NCI-H82 treated with DMSO at 0.1 percent for 48 hours (cell line): ENCODE data around the gene KCNH6.

ENCODE experiments used
- DNase-seq: peaks from one replicate; lab custom pipeline; 2025; ENCODE audit not compliant: unreplicated experiment; lab: John Stamatoyannopoulos, UW

Gene KCNH6

DNA sequence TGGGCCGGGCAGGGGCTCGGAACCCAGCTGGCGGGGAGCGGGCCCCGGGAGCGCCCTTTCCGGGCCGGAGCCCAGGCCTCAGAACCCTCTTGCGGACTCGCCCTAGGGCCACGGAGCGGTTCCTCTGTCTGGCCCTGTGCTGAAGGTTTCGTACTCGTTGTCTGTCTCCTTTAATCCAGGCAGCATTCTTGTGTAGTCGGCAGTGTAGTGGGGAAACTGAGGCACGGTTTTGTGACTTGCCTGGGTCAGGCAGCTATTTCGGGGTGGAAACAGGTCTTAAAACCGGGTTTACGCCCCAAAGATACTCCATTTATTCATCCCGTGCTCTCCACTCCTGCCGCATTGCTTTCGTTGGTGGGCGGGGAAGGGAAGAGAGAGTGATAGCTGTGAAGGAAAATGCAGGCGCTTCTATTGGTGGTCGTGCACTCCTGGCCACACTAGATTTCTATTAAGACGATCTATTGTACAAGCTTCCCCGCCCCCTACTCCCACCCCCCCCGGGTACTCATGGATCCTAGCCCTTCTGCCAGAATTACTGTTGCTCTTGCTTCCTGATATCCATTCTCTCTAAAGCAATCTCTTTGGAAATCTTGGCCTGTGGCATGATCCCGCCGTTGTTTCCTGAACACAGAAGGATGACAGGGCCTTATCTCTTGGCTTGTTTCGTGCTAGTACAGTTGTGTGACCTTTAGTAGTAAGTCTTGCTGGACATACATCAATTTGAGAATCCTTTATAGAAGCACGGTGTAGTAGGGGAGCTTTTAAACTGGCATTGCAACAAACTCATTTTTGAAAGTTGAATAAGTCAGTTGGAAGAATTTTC is 27.9 kb downstream of the KCNH6 start:
- peak; percentile 63 for DNase-seq

DNA sequence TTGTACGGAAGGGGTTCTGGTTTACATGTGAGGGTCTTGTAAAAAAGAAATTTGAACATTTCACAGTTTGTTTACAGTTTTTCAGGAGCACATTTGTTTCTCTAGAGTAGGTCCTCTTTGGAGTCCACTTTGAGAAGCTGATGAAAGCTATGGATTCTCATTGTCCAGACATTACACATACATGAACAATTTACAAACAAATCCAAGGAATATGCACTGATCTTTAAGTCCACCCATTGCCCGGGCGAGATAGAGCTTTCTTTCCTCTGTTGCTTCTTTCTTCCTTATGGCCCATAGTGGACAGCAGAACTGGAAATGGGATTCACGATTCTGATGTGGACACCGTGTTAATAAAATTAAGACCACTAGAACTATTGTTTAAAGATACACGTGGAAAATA is 29.1 kb downstream of the KCNH6 start:
- no peak for DNase-seq

DNA sequence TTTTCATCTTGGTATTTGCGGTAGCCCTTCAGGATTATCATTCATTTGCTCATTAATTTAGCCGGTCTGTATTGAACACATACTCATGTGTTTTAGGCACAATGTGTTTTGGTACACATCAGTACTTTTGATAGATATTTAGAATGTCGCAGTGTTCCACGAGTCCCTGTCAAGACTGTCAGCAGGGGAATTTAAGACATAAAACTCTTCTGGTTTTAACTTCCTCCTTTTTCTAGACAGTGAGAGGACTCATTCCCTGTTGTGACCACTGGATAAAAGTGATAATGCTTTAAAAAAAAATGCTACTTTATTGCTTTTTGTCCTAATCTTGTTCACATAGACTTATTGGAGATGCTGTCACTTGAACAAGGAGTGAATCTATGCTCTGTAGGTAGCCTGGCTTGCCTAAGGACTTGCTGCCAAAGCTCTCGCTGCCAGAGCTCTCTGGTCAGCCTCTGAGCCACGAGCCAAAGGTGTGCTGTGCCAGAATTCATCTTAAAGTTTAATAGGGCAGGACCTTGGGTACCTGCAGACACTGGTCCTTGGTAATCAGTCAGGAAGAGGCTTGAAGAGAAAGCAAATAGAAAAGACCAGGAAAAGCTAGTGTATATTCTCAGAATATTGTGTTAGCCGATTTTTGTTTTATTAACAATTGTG is 32.5 kb downstream of the KCNH6 start:
- DNase-seq = no peak

DNA sequence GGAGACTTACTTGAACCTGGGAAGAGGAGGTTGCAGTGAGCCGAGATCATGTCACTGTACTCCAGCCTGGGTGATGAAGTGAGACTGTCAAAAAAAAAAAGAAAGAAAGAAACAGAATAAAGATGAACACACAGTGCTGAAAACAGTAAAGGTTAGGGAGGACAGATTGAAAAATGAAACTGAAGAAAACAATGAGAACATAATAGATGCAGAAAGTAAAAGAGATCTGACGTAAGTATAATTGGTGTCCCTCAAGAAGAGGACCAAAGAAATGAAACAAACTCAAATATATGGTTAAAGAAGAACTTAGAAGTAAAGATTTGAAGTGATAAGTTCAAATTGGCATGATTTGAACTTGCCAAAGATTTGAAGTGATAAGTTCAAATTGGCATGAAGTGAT is 34.3 kb downstream of the KCNH6 start:
- no peak for DNase-seq

DNA sequence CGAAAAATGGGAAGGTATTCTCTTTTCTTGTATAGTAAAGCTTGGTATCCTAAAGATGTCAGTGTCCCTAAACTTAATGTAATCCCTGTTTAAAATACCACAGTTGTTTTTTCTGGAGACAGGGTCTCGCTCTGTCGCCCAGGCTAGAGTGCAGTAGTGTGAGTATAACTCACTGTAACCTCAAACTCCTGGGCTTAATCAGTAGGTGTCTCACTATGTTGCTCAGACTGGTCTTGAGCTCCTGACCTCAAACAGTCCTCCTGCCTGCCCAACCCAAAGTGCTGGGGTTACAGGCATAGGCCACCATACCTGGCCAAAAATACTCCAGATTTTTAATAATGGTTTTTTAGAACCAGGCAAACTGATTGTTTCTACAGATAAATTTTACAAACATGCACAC is 35.3 kb downstream of the KCNH6 start:
- no peak for DNase-seq

DNA sequence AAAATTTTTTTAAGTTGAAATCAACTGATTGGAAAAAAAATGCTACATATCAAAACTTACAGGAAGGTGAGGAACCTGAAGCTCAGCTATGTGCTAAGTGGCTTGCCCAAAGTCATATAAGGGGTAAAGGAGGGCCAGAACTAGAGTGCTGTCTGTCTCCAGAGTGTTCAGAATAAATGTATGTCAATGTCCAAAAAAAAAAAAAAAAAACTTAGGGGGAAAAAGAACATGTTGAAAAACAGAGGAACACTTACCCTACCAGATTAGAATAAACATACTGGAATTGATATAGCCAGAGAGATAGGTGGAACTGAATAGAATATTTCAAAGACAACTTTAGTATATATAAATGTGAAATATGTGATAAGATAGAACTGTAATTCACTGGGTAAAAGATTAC is 38.7 kb downstream of the KCNH6 start:
- DNase-seq = no peak

DNA sequence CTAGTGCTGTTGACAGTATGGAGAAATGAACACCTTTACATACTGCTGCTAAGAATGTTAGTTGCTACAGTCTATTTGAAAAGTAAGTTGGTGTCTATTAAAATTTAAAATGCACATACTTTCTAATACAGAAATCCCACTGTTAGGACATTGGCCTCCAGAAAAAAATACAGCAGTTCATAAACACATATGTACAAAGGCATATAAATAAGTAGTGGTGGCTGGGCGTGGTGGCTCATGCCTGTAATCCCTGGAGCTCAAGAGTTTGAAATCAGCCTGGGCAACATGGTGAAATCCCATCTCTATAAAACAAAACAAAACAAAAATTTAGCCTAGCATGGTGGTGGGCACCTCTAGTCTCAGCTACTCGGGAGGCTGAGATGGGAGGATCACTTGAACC is 40.2 kb downstream of the KCNH6 start:
- DNase-seq = no peak

DNA sequence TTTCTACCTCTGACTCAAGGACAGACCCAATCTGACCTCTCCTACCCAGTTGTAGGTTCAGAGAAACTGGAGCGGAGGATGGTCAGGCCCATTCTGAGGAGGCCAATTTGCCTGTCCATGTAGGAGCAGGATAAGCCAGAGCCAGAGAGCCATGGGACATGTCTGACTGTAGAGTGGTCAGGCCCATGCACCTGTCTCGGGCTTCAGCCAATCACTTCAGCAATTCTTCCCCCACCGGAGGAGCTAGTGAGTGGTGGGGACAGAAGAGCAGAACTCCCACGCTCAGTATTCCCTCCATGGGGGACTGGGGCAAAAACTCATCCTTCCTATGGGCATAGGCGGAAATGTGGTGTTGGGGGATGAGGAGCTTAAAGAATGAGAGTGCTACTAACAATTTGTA is 41.4 kb downstream of the KCNH6 start:
- no peak for DNase-seq

- DNase-seq = no peak
These were observed 44.1 kb downstream of the KCNH6 start for GRCh38 chr17:63567229-63567628.

DNA sequence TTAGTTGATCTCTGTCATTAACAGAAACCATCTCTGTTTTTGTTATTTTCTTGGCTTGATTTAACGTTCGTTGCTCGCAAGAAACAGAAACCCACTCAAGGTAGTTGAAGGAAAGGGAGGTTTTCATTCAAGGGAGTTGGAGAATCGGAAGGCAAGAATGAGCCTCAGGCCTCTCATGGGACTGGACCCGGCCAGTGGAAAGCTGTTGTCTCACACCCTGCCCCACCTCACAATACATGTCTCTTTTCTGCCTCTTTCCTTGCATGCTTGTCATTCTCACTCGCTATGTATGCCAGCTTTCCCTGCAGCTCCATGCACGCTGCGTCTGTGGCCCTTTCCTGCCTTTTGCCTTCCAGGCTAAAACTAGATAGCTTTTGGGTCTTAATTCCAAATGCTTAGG is 45.4 kb downstream of the KCNH6 start:
- DNase-seq = no peak

GRCh38 chr17:63571632-63572310 is 48.6 kb downstream of the KCNH6 start:
- no peak for DNase-seq

DNA sequence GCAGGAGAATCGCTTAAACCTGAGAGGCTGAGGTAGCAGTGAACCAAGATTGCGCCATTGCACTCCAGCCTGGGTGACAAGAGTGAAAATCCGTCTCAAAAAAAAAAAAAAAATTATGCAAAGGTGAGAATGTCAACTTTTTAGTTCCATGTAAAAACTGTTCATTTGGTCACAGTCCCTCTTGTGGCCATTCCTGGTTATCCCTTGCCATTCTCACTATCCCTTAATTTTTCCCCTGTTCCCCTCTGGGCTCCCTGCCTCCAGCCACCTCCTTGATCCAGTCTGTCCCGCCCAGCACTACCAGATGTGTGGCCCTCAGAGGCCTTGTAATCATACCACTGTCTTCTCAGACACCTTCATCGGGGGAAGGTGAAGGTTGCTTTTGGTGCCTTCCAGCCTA is 50.5 kb downstream of the KCNH6 start:
- DNase-seq = no peak

GRCh38 chr17:63578027-63578768 is 55.0 kb downstream of the KCNH6 start:
- no peak for DNase-seq

DNA sequence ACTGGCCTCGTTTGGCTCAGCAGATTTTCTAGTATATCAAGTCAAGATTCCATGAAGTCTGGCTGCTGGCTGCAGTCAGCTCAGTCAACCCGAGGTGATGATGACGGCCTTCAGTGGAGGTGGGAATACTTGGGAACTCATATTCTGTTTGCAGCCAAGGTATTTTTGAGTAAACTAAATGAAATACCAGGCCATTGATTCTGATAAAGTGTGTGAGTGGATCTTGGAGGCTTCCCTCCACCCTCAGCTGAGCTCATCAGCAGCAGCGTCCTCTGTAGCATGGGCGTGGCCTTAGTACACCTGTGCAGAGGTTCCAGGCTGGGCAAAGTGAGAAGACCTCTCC is 55.6 kb downstream of the KCNH6 start:
- DNase-seq = no peak

DNA sequence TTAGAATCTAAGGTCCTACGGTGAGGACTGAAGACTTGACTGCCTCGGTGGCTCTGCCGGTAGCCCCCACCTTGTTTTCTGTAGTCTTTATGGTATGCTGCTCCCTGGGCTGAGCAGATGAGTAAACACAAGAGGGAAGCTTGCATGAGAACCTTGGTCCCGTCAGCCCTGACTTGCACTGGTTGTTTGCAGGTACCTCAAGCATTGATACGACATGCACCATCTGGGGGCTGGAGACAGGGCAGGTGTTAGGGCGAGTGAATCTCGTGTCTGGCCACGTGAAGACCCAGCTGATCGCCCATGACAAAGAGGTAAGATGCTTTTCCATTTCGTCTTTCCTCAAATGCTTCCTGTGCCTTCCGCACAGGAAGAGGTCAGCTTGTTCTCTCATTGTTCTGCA is 56.5 kb downstream of the KCNH6 start:
- no peak for DNase-seq

GRCh38 chr17:63587770-63588169 is 64.6 kb downstream of the KCNH6 start:
- DNase-seq = no peak

- no peak for DNase-seq
These were observed 65.6 kb downstream of the KCNH6 start for GRCh38 chr17:63588797-63589196.

GRCh38 chr17:63589646-63590045 is 66.5 kb downstream of the KCNH6 start:
- DNase-seq = no peak

- DNase-seq = no peak
These were observed 69.6 kb downstream of the KCNH6 start for GRCh38 chr17:63592797-63593196.

GRCh38 chr17:63595132-63595531 is 72.0 kb downstream of the KCNH6 start:
- DNase-seq = no peak
